ENCODE results near the gene MED12. TPM values are rescaled to one million over a fixed set of nuclear protein-coding genes. Genes with fewer than 3 reads are reported as not detected.

MED12 gene
- total and polyA plus RNA-seq, 7 donors = 4.9 to 27.6 (median 17.4) TPM

- Histone ChIP-seq H3K9me3 (no peaks in the 10 kb centered on the region), H3K4me3 (no peak overlapping the region), H3K27me3 (no peaks in the 10 kb centered on the region), H3K36me3 (no peaks in the 10 kb centered on the region), H3K4me1 (no peaks in the 10 kb centered on the region), H3K27ac (no peak overlapping the region)
- TF ChIP-seq POLR2A (IDR thresholded peaks at IDR 0.05) = no peak
- no peak for TF ChIP-seq POLR2AphosphoS5 (IDR thresholded peaks at IDR 0.05)
- no peak for TF ChIP-seq CTCF (IDR thresholded peaks at IDR 0.05)
- no peak for TF ChIP-seq EP300 (IDR thresholded peaks at IDR 0.05)
- DNase-seq = peak; percentile 8
- intact Hi-C loops (cut with DNase I) = no loop called here
- 90 to 96% methylated on average over 4 of the region's 4 CpGs for WGBS, 2 donors
Observed at GRCh38 chrX:71162981-71163380, 44.6 kb downstream of the MED12 start.

- H3K36me3 ChIP-seq = no peaks in the 10 kb centered on the region
- H3K9me3 ChIP-seq = no peaks in the 10 kb centered on the region
- 95 to 96% methylated on average over 12 of the region's 12 CpGs for WGBS, 2 donors
- H3K4me3 ChIP-seq = no peak overlapping the region
- H3K4me1 ChIP-seq = no peaks in the 10 kb centered on the region
- H3K27me3 ChIP-seq = no peaks in the 10 kb centered on the region
- intact Hi-C loops (cut with DNase I) = no loop called here
- H3K27ac ChIP-seq = no peak overlapping the region
- TF ChIP-seq CTCF (IDR thresholded peaks at IDR 0.05) (no peak), EP300 (IDR thresholded peaks at IDR 0.05) (no peak), POLR2A (IDR thresholded peaks at IDR 0.05) (no peak), POLR2AphosphoS5 (IDR thresholded peaks at IDR 0.05) (no peak)
- DNase-seq = peak; percentile 37
Observed at GRCh38 chrX:71164071-71164470, 45.7 kb downstream of the MED12 start.

GRCh38 chrX:71166461-71166860 is 48.1 kb downstream of the MED12 start:
- H3K36me3 ChIP-seq = no peaks in the 10 kb centered on the region
- H3K4me1 ChIP-seq = no peaks in the 10 kb centered on the region
- TF ChIP-seq EP300 (IDR thresholded peaks at IDR 0.05) (no peak), POLR2AphosphoS5 (IDR thresholded peaks at IDR 0.05) (no peak), CTCF (IDR thresholded peaks at IDR 0.05) (no peak), POLR2A (IDR thresholded peaks at IDR 0.05) (no peak)
- no peaks in the 10 kb centered on the region for H3K9me3 ChIP-seq
- WGBS, 2 donors = 63 to 93% methylated on average over 6 of the region's 6 CpGs
- H3K27ac ChIP-seq = no peak overlapping the region
- intact Hi-C loops (cut with DNase I) = no loop called here
- no peak overlapping the region for H3K4me3 ChIP-seq
- H3K27me3 ChIP-seq = no peaks in the 10 kb centered on the region
- no peak for DNase-seq

- Histone ChIP-seq H3K27ac (no peak overlapping the region), H3K9me3 (no peaks in the 10 kb centered on the region), H3K36me3 (no peaks in the 10 kb centered on the region), H3K4me3 (no peak overlapping the region), H3K4me1 (no peaks in the 10 kb centered on the region), H3K27me3 (no peaks in the 10 kb centered on the region)
- DNase-seq = no peak
- TF ChIP-seq POLR2A (IDR thresholded peaks at IDR 0.05) (no peak), POLR2AphosphoS5 (IDR thresholded peaks at IDR 0.05) (no peak), CTCF (IDR thresholded peaks at IDR 0.05) (no peak), EP300 (IDR thresholded peaks at IDR 0.05) (no peak)
- intact Hi-C loops (cut with DNase I) = no loop called here
- WGBS, 2 donors = 93 to 95% methylated on average over 17 of the region's 17 CpGs
Observed at GRCh38 chrX:71167031-71167781, 48.8 kb downstream of the MED12 start.

GRCh38 chrX:71168134-71168533 is 49.7 kb downstream of the MED12 start:
- no peak for TF ChIP-seq POLR2AphosphoS5 (IDR thresholded peaks at IDR 0.05)
- TF ChIP-seq POLR2A (IDR thresholded peaks at IDR 0.05) = no peak
- TF ChIP-seq CTCF (IDR thresholded peaks at IDR 0.05) = no peak
- no peak for TF ChIP-seq EP300 (IDR thresholded peaks at IDR 0.05)
- Histone ChIP-seq H3K27me3 (no peaks in the 10 kb centered on the region), H3K27ac (no peak overlapping the region), H3K9me3 (no peaks in the 10 kb centered on the region), H3K4me1 (no peaks in the 10 kb centered on the region), H3K4me3 (no peak overlapping the region), H3K36me3 (no peaks in the 10 kb centered on the region)
- intact Hi-C loops (cut with DNase I) = no loop called here
- DNase-seq = no peak
- 97 to 98% methylated on average over 8 of the region's 8 CpGs for WGBS, 2 donors
